ENCODE data around the gene TAF10. TPM values are rescaled to one million over a fixed set of nuclear protein-coding genes. Genes with fewer than 3 reads are reported as not detected.

TAF10 gene
- total and polyA plus RNA-seq, 2 of the 13 experiments (the other 11 are each of a cell fraction or from before 2014, with no cell fraction given): 71.3 to 134 TPM

DNA sequence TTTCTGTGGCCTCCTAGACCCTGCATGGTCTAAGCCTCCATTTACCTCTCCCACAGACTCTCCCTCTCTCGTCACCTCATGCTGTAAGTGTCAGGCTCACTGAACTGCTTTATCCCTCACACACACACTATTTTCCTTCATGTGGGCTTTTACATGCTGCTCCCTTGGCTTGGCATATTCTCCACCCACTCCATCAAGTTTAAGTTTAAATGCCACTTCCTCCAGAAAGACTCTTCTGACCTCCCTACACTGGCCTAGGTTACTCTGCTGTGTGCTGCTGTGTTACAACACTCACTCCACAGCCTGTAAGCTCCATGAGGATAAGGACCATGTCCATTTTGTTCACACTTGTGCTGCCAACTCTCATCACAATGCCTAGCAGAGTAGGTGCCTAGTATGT is 41.1 kb upstream of the TAF10 start:
- Histone ChIP-seq H4K20me1 (ENCODE audit: insufficient read depth, low read length) (no peaks in the 10 kb centered on the region; the same call in 1 of the 2 replicates), H3K4me3 (replicated peaks in 1 of 3; ENCODE audit: insufficient read depth in 1 of 3, low read depth in 2 of 3, low read length in 3 of 3) (no peak overlapping the region), H3K36me3 (replicated peaks in 1 of 2; ENCODE audit: control insufficient read depth in 1 of 2, insufficient read depth in 2 of 2, low read length in 2 of 2) (no peaks in the 10 kb centered on the region), H3K9me3 (ENCODE audit: low read length) (no peaks in the 10 kb centered on the region), H3K27ac (ENCODE audit: extremely low read length, insufficient read depth, low read length) (no peak overlapping the region), H3K4me1 (ENCODE audit: insufficient read depth, low read length) (peaks cover 12% of the 10 kb centered on the region), H3K9ac (ENCODE audit: insufficient read depth, low read depth, low read length) (no peak overlapping the region), H3K79me2 (ENCODE audit: insufficient read depth, low read length) (no peaks in the 10 kb centered on the region), H2AFZ (ENCODE audit: low read length) (no peak overlapping the region), H3K4me2 (ENCODE audit: low read depth, low read length) (no peak overlapping the region), H3K27me3 (ENCODE audit: control insufficient read depth in 1 of 2, insufficient read depth in 2 of 2, low read length in 2 of 2) (peaks cover 13 to 90% of the 10 kb centered on the region in 2 experiments)
- FAIRE-seq: no peak
- CTCF ChIA-PET (ENCODE audit: low intra/inter-chr PET ratio, low total read pairs): no interaction called here
- in situ Hi-C loops (cut with HindIII; ENCODE audit: extremely low pct_ligation_motif_present, low pct_unique_long_range_greater_than_20kb) (no loop called here), intact Hi-C loops (cut with micrococcal nuclease; ENCODE audit: unreplicated experiment) (no loop called here)
- DNase-seq (ENCODE audit: low spot score): no peak
- POLR2A ChIA-PET: no interaction called here
- WGBS (ENCODE audit: low lambda C conversion rate): 81% methylated on average over 1 of the region's 1 CpG
- ATAC-seq: no peak
- BruUV-seq (replicated peaks): no TSS peak
- TF ChIP-seq RORA (CRISPR knock-in tag; IDR thresholded peaks at IDR 0.05): no peak
- TF ChIP-seq KDM2A (CRISPR knock-in tag; IDR thresholded peaks at IDR 0.05; ENCODE audit: borderline replicate concordance, low read depth): no peak
- TF ChIP-seq ZNF264 (CRISPR knock-in tag; IDR thresholded peaks at IDR 0.05): no peak
- TF ChIP-seq, protein P1, sequence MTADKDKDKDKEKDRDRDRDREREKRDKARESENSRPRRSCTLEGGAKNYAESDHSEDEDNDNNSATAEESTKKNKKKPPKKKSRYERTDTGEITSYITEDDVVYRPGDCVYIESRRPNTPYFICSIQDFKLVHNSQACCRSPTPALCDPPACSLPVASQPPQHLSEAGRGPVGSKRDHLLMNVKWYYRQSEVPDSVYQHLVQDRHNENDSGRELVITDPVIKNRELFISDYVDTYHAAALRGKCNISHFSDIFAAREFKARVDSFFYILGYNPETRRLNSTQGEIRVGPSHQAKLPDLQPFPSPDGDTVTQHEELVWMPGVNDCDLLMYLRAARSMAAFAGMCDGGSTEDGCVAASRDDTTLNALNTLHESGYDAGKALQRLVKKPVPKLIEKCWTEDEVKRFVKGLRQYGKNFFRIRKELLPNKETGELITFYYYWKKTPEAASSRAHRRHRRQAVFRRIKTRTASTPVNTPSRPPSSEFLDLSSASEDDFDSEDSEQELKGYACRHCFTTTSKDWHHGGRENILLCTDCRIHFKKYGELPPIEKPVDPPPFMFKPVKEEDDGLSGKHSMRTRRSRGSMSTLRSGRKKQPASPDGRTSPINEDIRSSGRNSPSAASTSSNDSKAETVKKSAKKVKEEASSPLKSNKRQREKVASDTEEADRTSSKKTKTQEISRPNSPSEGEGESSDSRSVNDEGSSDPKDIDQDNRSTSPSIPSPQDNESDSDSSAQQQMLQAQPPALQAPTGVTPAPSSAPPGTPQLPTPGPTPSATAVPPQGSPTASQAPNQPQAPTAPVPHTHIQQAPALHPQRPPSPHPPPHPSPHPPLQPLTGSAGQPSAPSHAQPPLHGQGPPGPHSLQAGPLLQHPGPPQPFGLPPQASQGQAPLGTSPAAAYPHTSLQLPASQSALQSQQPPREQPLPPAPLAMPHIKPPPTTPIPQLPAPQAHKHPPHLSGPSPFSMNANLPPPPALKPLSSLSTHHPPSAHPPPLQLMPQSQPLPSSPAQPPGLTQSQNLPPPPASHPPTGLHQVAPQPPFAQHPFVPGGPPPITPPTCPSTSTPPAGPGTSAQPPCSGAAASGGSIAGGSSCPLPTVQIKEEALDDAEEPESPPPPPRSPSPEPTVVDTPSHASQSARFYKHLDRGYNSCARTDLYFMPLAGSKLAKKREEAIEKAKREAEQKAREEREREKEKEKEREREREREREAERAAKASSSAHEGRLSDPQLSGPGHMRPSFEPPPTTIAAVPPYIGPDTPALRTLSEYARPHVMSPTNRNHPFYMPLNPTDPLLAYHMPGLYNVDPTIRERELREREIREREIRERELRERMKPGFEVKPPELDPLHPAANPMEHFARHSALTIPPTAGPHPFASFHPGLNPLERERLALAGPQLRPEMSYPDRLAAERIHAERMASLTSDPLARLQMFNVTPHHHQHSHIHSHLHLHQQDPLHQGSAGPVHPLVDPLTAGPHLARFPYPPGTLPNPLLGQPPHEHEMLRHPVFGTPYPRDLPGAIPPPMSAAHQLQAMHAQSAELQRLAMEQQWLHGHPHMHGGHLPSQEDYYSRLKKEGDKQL (CRISPR knock-in tag; IDR thresholded peaks at IDR 0.05; ENCODE audit: low read depth): no peak
- TF ChIP-seq ZNF720 (CRISPR knock-in tag; IDR thresholded peaks at IDR 0.05): no peak
- TF ChIP-seq HDAC6 (IDR thresholded peaks at IDR 0.05; ENCODE audit: low read depth, low read length): no peak
- TF ChIP-seq ZNF543 (CRISPR knock-in tag; IDR thresholded peaks at IDR 0.05): no peak
- no peak for TF ChIP-seq NR2F2 (IDR thresholded peaks at IDR 0.05; ENCODE audit: borderline replicate concordance, low read depth)
- no peak for TF ChIP-seq HOXA7 (CRISPR knock-in tag; IDR thresholded peaks at IDR 0.05)
- TF ChIP-seq, protein P2, sequence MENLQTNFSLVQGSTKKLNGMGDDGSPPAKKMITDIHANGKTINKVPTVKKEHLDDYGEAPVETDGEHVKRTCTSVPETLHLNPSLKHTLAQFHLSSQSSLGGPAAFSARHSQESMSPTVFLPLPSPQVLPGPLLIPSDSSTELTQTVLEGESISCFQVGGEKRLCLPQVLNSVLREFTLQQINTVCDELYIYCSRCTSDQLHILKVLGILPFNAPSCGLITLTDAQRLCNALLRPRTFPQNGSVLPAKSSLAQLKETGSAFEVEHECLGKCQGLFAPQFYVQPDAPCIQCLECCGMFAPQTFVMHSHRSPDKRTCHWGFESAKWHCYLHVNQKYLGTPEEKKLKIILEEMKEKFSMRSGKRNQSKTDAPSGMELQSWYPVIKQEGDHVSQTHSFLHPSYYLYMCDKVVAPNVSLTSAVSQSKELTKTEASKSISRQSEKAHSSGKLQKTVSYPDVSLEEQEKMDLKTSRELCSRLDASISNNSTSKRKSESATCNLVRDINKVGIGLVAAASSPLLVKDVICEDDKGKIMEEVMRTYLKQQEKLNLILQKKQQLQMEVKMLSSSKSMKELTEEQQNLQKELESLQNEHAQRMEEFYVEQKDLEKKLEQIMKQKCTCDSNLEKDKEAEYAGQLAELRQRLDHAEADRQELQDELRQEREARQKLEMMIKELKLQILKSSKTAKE (CRISPR knock-in tag; IDR thresholded peaks at IDR 0.05; ENCODE audit: borderline replicate concordance): no peak
- TF ChIP-seq, protein P3, sequence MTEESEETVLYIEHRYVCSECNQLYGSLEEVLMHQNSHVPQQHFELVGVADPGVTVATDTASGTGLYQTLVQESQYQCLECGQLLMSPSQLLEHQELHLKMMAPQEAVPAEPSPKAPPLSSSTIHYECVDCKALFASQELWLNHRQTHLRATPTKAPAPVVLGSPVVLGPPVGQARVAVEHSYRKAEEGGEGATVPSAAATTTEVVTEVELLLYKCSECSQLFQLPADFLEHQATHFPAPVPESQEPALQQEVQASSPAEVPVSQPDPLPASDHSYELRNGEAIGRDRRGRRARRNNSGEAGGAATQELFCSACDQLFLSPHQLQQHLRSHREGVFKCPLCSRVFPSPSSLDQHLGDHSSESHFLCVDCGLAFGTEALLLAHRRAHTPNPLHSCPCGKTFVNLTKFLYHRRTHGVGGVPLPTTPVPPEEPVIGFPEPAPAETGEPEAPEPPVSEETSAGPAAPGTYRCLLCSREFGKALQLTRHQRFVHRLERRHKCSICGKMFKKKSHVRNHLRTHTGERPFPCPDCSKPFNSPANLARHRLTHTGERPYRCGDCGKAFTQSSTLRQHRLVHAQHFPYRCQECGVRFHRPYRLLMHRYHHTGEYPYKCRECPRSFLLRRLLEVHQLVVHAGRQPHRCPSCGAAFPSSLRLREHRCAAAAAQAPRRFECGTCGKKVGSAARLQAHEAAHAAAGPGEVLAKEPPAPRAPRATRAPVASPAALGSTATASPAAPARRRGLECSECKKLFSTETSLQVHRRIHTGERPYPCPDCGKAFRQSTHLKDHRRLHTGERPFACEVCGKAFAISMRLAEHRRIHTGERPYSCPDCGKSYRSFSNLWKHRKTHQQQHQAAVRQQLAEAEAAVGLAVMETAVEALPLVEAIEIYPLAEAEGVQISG (CRISPR knock-in tag; IDR thresholded peaks at IDR 0.05): no peak
- TF ChIP-seq GLI4 (CRISPR knock-in tag; IDR thresholded peaks at IDR 0.05; ENCODE audit: borderline replicate concordance): no peak
- no peak for TF ChIP-seq BRD4 (CRISPR knock-in tag; IDR thresholded peaks at IDR 0.05)
- no peak for TF ChIP-seq ZBTB38 (CRISPR knock-in tag; IDR thresholded peaks at IDR 0.05)
- no peak for TF ChIP-seq AHR (CRISPR knock-in tag; IDR thresholded peaks at IDR 0.05)

All from HepG2 (cell line).